Measurements from ENCODE around the gene COG7. TPM values are rescaled to one million over a fixed set of nuclear protein-coding genes. Genes with fewer than 3 reads are reported as not detected.

Gene COG7
- total RNA-seq, 6 experiments from 2014 or later = 17.7 to 21.2 (median 19.7) TPM

DNA sequence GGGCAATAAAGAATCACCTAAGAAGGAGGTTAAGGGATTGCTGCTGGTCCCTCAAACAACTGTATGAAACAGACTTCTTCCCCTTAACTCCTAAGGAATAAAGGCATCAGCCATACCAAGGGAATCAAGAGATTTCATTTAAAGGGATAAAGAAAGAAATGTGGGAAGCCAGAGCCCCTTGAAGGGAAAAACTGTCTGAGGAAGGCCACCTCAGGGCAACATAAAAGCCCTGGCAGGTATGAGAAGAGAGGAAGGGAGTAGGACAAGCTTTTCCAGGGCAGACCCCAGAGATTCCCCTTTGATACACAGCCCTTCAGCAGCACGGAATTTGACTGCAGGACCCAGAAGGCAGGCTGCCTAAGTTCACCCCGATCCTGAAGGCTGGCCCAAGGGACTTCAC, 43.5 kb downstream of the COG7 start:
- H3K27me3 Mint-ChIP-seq (ENCODE audit: insufficient read depth) = peaks cover 3% of the 10 kb centered on the region; the same call in 1 of the 2 replicates
- H3K9me3 Mint-ChIP-seq = no peaks in the 10 kb centered on the region
- no peak for TF ChIP-seq CTCF (IDR thresholded peaks at IDR 0.05)
- H3K36me3 Mint-ChIP-seq (ENCODE audit: low read depth) = peaks cover 18% of the 10 kb centered on the region
- H3K27ac Mint-ChIP-seq = no peak overlapping the region
- no peak overlapping the region for H3K4me3 Mint-ChIP-seq
- DNase-seq = no peak
- peaks cover 30% of the 10 kb centered on the region for H3K4me1 Mint-ChIP-seq (ENCODE audit: low read depth)

DNA sequence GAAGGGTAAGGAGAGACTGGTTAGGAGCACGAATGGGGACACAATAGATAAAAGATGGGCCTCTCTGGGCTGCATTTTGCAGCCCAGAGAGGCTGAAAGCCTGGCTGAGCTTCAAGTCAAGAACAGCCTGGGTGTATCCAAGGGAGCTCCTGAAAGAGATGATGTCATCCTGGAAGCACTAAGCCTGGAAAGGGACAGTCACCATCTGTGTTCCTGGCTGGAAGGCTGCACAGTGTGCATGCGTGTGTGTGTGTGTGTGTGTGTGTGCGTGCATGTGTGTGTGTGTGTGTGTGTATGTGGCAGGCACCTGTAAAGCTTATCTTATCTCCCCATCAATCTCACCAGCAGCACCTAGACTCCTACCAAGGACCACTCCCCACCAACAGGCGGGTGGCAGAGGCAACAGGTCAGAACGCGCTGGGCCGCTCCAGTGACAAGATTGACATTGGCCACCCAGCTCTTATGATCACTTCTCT, 44.1 kb downstream of the COG7 start:
- peaks cover 18% of the 10 kb centered on the region for H3K36me3 Mint-ChIP-seq (ENCODE audit: low read depth)
- peaks cover 3% of the 10 kb centered on the region; the same call in 1 of the 2 replicates for H3K27me3 Mint-ChIP-seq (ENCODE audit: insufficient read depth)
- DNase-seq = peak; percentile 76
- no peak overlapping the region for H3K4me3 Mint-ChIP-seq
- no peak for TF ChIP-seq CTCF (IDR thresholded peaks at IDR 0.05)
- H3K9me3 Mint-ChIP-seq = no peaks in the 10 kb centered on the region
- peaks cover 30% of the 10 kb centered on the region for H3K4me1 Mint-ChIP-seq (ENCODE audit: low read depth)
- H3K27ac Mint-ChIP-seq = peak overlapping the region; percentile 7; the same call in 1 of the 2 replicates

DNA sequence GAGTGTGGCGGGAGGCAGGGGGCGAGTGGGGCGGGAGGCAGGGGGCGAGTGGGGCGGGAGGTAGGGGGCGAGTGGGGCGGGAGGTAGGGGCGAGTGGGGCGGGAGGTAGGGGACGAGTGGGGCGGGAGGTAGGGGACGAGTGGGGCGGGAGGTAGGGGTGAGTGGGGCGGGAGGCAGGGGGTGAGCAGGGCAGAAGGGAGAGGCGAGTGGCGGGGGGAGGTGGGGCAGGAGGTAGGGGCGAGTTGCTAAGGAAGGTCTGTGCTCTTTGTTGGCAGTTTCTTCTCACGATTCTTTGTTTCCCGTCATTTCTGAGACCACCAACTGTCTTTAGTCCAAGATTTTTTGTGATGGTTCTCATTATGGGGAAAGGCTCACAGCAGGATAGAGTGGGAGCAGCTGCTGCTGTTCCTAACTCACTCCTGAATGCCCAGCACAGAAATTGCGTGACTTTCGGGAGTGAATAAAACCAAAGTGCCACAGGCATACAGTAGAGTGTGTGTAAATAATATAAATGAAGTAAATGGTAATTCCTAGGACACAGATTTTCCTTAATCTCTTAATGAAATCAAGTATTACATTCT, 44.7 kb downstream of the COG7 start:
- TF ChIP-seq CTCF (IDR thresholded peaks at IDR 0.05) = no peak
- Mint-ChIP-seq H3K4me3 (no peak overlapping the region), H3K9me3 (no peaks in the 10 kb centered on the region), H3K27ac (peak overlapping the region; percentile 7; the same call in 1 of the 2 replicates), H3K36me3 (ENCODE audit: low read depth) (peaks cover 19% of the 10 kb centered on the region), H3K27me3 (ENCODE audit: insufficient read depth) (peaks cover 2% of the 10 kb centered on the region; the same call in 1 of the 2 replicates), H3K4me1 (ENCODE audit: low read depth) (peaks cover 30% of the 10 kb centered on the region)
- DNase-seq = no peak

- Mint-ChIP-seq H3K27me3 (ENCODE audit: insufficient read depth) (no peaks in the 10 kb centered on the region), H3K4me1 (ENCODE audit: low read depth) (peaks cover 30% of the 10 kb centered on the region), H3K4me3 (no peak overlapping the region), H3K9me3 (no peaks in the 10 kb centered on the region), H3K27ac (no peak overlapping the region), H3K36me3 (ENCODE audit: low read depth) (peaks cover 27% of the 10 kb centered on the region)
- TF ChIP-seq CTCF (IDR thresholded peaks at IDR 0.05) = no peak
- DNase-seq = no peak
Observed at GRCh38 chr16:23407436-23408127, 45.4 kb downstream of the COG7 start.

- H3K4me1 Mint-ChIP-seq (ENCODE audit: low read depth) = peaks cover 30% of the 10 kb centered on the region
- no peak overlapping the region for H3K27ac Mint-ChIP-seq
- no peaks in the 10 kb centered on the region for H3K9me3 Mint-ChIP-seq
- TF ChIP-seq CTCF (IDR thresholded peaks at IDR 0.05) = no peak
- no peak overlapping the region for H3K4me3 Mint-ChIP-seq
- peaks cover 29% of the 10 kb centered on the region for H3K36me3 Mint-ChIP-seq (ENCODE audit: low read depth)
- no peaks in the 10 kb centered on the region for H3K27me3 Mint-ChIP-seq (ENCODE audit: insufficient read depth)
- no peak for DNase-seq
Observed at GRCh38 chr16:23406546-23407240, 46.3 kb downstream of the COG7 start.
